Kasumi-1 (cell line): ENCODE data around the gene COPS3.

Experiments used
- DNase-seq, 2 experiments: peaks; one replicate each; lab custom pipeline; 2025; lab: John Stamatoyannopoulos, UW

COPS3 gene

DNA sequence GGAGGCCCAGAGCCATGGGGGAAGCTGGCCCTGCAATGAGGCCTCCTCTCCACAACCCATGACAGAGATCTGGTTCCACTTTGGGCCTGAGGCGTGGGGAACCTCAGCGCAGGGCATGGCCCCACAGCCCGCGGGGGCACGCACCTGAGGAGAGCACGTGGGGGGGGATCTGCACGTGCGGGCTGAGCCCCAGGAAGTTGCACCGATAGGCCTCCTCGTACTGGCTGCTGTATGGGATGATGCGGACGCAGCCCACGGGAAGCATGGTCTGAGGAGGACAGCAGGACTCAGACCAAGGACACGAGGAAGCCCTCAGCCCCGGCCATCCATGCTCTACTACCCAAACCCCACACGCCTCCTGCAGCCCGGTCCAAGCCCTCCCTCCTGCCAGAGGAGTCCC, 64.8 kb downstream of the COPS3 start:
- no peak for DNase-seq

DNA sequence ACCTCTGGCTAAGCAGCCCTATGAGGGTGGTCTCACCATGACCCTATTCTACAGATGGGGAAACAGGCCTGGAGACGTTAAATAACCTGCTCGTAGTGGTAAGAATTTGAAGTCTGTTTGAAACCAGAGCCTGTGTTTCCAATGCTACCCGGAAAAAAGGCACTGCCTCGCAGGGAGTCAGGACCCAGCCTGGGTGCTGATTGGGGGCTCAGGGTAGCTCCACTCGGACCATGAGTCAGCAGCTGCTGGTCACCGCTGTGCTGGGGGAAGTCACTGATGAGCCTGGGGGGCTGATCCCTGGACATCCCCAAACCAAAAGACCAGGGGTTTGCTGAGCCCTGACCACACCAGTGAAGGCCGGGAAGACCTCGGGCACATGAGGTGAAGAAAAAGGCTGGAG, 65.5 kb downstream of the COPS3 start:
- DNase-seq = no peak

DNA sequence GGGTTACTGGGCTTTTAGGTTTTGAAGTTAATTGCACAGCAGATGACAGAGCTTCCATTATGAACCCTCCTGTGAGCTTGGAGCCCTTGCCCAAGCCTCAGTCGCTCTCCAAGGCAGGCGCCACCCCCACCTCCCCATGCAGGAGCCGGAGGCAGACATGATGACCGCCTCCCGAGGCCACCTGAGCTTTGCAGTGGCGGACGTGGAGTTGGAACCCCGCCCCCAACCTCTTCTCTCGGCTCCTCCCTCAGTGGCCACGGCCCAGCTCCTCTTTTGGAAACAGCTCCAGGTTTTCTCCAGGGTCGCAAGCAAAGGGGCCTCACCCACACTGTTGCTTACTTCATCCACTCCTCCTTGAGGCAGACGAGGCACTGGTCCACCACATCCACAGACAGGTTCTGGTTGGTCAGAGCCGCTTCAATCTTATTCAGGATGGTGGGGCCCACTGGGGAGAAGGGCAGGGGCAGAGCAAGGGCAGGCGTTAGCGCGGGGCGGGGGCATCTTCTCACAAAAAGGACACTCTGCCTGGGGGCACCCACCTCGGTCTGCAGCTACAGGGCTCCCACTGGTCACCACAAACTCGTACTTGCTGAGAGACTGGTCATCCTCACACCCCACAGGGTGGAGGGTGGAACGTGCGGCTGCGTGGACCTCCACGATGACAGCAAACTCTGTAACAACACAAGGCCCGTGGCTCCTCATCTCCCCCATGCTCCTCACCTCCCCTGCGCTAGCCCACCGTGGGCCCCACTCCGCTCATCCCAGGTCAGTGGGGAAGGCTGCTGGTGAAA, 66.2 kb downstream of the COPS3 start:
- no peak for DNase-seq

DNA sequence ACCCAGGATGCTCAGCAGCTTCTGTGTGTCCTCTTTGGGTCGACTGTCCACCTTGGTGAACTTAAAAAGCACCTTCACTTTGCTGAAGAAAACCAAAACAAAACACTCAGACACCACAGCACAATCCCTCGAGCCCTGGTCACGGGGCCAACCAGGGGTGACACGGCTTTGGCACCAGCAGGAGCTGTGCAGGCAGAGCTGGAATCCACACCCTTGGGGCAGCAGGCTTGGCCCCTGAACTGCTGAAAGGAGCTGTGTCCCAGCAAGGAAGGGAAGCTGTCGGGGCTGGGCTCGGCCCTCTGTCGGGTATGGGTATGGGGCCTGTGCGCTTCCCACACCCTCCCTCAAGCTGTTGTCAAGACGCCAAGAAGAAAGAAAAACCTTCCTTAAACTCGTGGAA, 67.3 kb downstream of the COPS3 start:
- DNase-seq = no peak

DNA sequence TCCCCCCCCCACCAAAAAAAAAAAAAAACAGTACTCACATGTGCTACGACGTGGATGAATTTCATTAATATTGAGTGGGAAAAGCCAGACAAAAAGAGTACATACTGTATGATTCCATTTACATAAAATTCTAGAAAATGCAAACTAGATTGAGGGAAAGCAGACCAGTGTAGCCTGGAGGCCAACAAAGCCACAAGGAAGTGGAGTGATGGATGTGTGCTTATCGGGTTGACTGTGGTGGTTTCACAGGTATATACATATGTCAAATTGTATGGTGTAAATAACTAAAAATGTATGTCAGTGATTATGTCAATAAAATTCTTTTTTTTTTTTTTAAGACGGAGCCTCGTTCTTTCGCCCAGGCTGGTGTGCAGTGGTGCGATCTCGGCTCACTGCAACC, 73.0 kb downstream of the COPS3 start:
- no peak for DNase-seq

DNA sequence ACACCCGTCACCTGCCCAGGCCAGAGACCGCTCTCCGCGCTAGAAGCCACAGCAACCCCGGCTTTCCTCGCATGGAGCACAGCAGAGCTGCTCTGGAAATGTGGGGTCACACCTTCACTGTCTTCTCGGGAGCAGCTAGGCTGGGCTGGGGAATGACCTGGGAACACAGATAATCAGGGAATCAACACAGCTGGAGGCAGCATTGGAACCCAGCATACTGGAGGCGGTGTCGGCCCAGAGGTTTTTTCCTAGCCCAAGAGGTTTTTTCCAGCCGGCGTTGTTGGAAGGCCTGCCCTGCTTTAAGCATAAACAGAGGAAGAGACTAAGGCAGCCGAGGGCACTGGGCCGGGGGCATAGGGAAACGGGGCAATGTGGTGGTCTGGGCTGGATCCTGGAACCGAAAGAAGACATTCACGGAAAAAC, 74.1 kb downstream of the COPS3 start:
- no peak for DNase-seq

DNA sequence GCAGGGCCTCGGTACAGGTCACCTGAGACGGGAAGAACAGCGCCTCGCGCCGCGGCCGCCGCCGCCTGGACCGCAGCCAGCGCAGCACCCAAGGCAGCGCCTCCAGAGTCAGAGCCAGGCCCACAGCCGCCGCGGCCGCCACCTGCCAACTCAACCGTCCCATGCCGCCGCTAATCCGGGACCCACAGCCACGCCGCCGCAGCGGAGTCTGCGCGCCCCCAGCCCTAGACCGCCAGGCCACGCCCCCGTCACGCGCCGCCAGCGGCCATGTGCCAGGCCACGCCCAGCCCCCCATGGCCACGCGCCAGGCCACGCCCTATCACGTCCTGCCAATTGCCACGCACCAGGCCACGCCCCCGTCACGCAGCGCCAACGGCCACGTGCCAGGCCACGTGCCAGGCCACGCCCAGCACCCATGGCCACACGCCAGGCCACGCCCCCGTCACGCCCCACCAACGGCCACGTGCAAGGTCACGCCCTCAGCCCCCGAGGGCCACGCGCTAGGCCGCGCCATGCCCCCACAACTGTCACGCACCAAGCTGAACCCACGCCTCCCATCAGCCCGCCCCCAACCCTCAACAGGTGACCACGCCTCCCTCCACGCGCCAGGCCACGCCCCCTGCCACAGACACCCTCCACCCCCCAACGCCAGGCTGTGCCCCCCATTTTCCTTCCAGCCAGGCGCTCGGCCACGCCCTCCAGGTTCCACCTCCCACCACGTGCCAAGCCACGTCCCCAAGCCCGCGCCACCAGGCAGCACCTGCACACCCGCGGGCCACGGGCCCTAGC, 74.7 kb downstream of the COPS3 start, which contains the start of gene PLD6:
TSS of gene PLD6 (minus strand) at position 210 of the 789 bp plus-strand sequence. CDS start at position 163, 47 bp downstream.
- DNase-seq = peak; percentile 56 to 57

DNA sequence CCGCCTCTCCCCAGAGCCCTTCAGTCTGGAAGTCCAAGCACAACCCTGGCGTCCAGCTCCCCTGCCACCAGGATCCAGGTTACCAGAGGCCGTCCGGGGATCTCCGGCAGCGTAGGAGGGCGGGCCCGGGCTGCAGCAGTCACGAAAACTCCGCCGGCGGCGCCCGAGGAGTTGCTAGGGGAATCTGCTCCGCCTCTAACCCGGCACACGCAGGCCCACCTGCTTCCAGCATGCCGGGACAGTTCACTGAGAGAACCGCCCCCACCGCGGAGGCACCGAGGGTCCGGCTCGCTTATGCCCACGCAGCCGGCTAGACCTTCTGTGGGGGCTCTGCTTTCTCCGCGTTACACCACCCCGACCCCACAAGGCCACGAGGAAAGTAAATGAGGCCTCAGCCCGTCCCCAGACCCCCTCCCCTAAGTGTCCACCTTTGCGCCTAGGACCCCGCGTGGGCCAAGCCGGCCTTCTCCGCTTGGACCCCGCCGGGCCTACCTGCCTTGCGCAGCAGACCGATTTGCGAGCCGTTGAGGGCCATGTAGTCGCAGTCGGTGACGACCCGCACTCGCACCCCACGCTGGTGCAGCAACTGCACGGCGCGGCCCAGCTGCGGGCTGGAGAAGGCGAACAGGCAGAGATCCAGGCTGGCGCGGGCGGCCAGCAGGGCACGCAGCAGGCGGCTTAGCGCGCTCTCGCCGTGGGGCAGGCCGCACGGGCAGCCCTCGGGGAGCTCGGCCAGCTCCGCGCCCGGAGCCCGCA, 75.5 kb downstream of the COPS3 start:
- DNase-seq = no peak

DNA sequence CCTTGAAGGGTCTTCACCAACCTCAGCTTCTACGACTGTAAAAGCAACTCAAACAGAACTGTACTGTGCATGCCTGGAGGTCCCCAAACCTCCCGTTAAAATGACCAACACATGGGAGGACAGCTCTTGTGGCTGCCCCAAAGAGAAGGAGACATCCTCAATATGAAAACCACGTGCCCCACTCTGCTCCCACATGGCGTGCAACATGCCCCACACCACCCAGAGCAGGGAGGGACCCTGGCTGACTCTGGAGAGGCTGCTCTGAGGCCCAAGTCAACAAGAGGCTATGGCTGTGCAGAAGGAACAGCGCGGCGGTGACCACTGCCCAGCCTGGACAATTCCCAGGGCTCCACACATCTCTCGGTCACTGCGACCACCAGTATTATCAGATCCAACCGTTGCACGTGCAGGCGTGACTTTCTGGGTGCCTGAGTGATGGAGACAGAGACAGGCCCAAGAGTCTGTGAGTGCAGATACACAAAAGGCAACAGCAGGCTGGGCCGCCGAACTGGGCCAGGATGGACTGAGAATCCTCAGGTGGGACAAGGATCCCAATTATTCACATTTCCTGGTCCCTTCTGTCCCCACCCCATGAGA, 76.3 kb downstream of the COPS3 start:
- DNase-seq = no peak

DNA sequence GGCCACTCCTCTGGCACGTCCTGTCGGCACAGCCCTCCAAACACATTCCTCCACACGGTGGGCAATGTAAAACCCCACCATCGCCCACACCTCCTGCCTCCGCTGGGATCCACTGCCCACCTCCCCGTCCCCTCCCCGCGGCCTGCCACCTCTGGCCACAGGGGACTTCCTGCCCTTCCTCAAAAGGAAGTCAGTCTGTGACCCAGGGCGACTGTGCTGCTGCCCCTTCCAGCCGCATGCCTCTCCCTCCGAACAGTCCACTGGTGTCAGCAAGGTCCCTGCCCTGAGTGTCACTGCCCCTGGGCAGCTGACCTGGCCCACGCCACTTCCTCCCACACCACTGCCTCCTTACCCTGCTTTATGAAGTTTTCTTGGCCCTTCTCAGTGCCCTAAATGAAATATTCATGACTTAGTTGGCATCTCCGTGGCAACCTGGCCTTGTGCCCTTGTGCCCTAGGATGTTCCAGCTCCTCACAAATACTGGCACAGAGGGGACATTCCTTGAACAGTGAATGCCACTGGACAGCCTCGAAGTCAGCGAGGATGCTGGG, 76.9 kb downstream of the COPS3 start:
- DNase-seq = no peak

DNA sequence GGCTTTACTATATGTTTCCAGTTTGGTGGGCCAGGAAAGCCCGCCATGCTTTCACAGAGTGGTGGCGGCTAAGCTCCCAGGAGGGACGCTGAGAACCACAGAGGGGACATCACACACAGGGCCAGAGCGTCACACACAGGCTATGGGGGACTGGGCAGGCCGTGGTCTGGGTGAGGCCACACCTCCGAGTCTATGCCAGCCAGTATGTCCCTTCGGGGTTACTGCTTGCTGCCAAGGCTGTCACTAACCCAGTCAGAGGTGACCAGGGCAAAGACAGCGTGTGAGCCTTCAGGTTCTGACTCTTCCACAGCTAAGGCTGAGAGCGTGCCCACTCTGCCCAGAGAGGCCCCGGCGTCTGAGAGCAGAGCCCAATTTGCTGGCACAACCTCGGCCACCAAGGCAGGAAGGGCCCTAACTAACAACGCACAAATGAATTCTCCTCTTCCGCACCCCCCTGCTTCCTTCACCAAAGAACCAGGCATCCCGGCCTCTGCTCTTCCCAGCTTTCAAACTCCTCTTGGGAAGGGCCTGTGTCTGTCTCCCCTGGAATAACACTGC, 77.8 kb downstream of the COPS3 start:
- no peak for DNase-seq

DNA sequence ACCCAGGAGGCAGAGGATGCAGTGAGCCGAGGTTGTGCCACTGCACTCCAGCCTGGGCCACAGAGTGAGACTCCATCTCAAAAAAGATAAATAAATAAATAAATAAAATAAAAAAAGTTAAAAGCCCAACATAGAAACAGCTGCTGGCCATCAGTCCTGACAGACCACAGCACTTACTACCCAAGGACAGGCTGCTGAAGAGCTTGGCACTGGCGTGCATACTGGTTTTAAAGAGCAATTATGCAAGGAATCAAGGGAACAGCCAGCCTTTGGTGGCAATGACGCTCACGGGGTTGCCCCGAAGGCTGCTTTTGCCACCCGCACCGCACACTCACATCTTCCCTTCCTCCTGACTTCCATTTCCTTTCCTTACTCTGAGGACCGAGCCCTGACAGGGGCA, 79.1 kb downstream of the COPS3 start:
- DNase-seq = no peak

DNA sequence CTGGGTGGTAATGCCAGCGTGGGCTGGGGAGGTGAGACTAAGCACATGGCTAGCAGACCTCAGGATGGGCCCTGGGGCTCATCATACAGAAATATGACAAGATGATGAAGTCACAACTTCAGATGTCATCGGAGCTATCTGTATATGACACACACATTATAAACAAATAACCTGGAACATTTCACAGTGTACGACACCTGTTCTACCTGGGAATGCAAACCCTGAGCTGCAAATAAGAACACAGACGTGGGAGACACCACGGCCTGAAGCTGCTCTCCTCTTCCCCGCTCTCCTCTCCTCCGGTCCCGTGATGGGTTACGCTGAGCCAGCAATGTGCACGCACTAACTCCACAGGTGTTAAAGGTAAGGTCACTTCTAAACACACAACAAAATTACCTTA, 79.8 kb downstream of the COPS3 start:
- no peak for DNase-seq

DNA sequence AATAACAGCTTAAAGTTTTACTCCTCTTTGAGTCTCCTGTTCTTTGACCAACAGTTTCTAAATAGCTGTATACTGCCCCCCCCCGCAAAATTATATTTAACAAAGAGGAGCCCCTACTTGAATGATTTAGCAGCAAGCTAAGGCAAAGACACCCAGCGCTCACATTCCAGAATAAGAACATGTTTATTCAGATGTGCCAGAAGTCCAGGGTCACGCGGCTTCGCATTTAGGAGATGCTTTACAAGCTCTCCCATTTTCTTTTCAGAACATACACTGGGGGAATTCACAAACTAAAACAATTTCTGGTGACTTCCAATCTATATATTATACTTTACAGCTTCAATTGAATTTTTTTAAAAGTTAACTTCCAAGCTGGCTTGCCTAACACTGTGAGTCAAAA, 80.2 kb downstream of the COPS3 start:
- no peak for DNase-seq

DNA sequence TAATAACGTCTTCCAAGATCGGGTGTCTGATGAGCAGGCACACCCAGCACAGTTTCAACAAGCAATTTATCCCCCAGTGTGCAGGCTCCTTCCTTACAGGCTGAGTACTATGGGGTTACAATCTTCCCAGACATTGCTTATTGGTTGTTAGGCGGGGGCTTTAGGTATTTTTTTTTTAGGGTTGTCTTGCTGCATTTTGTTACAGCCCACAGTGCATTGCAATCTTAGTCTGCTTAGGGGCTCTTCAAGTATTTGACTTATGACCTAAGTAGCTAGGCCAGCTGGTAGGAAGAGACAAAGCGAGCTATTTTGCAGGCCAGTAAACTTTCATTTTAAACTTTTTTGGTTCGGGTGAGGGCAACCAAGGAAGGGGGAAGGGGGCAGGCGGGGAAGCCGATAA, 80.7 kb downstream of the COPS3 start:
- no peak for DNase-seq

DNA sequence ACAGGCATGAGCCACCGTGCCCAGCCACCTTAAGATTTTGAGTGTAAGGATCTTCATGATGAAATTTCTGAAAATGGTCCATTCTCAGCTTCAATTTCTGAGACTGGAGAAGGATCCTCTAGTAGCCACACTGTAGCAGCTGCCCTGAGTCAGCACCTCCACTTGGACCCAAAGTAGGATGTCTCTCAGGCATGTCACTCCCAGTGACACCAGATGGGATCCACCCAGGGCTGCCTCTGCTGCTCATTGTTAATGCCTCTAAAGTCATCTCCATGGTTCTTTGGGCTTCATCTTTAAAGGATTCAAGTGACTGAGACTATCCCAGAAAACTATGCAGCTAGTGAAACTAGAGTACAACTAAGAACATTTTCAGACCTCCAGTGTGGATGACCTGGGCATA, 82.8 kb downstream of the COPS3 start:
- DNase-seq = no peak

DNA sequence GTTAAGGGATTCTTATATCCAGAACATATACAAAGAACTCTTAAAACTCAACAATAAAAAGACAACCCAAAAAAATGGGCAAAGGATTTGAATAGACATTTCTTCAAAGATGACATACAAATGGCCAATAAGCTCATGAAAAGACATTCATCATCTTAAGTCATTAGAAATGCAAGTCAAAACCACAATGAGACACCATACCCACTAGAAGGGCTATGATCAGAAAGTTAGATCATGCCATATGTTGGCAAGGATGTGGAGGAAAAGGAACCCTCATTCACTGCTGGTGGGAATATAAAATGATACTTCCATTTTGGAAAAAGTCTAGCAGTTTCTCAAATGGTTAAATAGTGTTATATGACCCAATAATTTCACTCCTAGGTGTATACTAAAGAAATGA, 84.3 kb downstream of the COPS3 start:
- no peak for DNase-seq
